Hepatocyte (in vitro differentiated cells): ENCODE measurements around the gene HEBP1. TPM values are rescaled to one million over a fixed set of nuclear protein-coding genes. Genes with fewer than 3 reads are reported as not detected.

Experiments used
- DNase-seq: peaks from one replicate; pipeline ENCODE4 v3.0.0-alpha.2; 2016; ENCODE audit warnings: low spot score
- H2AFZ ChIP-seq: fragments of 200-600 bp; sonication (generic); 2 replicates; pipeline ENCODE4 v1.6.0; 2016; ENCODE audit warnings: antibody characterized with exemption, mild to moderate bottlenecking
- H3K27ac ChIP-seq: fragments of 200-600 bp; sonication (generic); 2 replicates; pipeline ENCODE4 v1.5.1; 2016; ENCODE audit warnings: mild to moderate bottlenecking
- H3K27me3 ChIP-seq: fragments of 200-600 bp; sonication (generic); 2 replicates; pipeline ENCODE4 v1.6.1; 2016
- H3K36me3 ChIP-seq: fragments of 200-600 bp; sonication (generic); replicated peaks from 2 replicates; pipeline ENCODE4 v1.5.1; 2016; ENCODE audit warnings: low read depth; ENCODE audit not compliant: insufficient read depth
- H3K4me1 ChIP-seq: fragments of 200-600 bp; sonication (generic); 2 replicates; pipeline ENCODE4 v1.5.1; 2016; ENCODE audit warnings: mild to moderate bottlenecking, moderate library complexity; ENCODE audit not compliant: insufficient read depth
- H3K4me2 ChIP-seq: fragments of 200-600 bp; sonication (generic); 2 replicates; pipeline ENCODE4 v1.6.0; 2016
- H3K4me3 ChIP-seq: fragments of 200-600 bp; sonication (generic); 2 replicates; pipeline ENCODE4 v1.5.1; 2016; ENCODE audit warnings: mild to moderate bottlenecking
- H3K79me2 ChIP-seq: fragments of 200-600 bp; sonication (generic); 2 replicates; pipeline ENCODE4 v1.6.0; 2017; ENCODE audit warnings: mild to moderate bottlenecking
- H3K9me2 ChIP-seq: fragments of 200-600 bp; sonication (generic); replicated peaks from 2 replicates; pipeline ENCODE4 v1.6.0; 2017; ENCODE audit warnings: mild to moderate bottlenecking; ENCODE audit not compliant: insufficient read depth
- H3K9me3 ChIP-seq: fragments of 200-600 bp; sonication (generic); 2 replicates; pipeline ENCODE4 v1.5.1; 2016; ENCODE audit warnings: low read depth, mild to moderate bottlenecking
- H4K20me1 ChIP-seq: fragments of 200-600 bp; sonication (generic); 2 replicates; pipeline ENCODE4 v1.6.0; 2016; ENCODE audit warnings: mild to moderate bottlenecking; ENCODE audit not compliant: insufficient read depth, poor library complexity, severe bottlenecking
- EZH2 ChIP-seq: fragments of 200-600 bp; sonication (generic); IDR thresholded peaks from 2 replicates; pipeline ENCODE4 v1.6.1; 2016; ENCODE audit warnings: antibody characterized with exemption, mild to moderate bottlenecking, borderline replicate concordance
- EZH2phosphoT487 ChIP-seq: fragments of 200-600 bp; sonication (generic); IDR thresholded peaks from one replicate; pipeline ENCODE4 v1.6.1; 2018; ENCODE audit warnings: antibody characterized with exemption, mild to moderate bottlenecking, low read depth, moderate library complexity; ENCODE audit not compliant: unreplicated experiment, severe bottlenecking
- WGBS: methylation state at CpG from one replicate; pipeline ENCODE4 v1.1.6; 2016; ENCODE audit warnings: low lambda C conversion rate; ENCODE audit errors: missing lambda C conversion rate; 5-methylcytosine and 5-hydroxymethylcytosine counted together
- polyA plus RNA-seq: library from polyadenylated mRNA; unstranded; fragments of >200 nt; fragmentation: Nextera tagmentation; extraction: Ambion mirVana; gene quantifications from 2 replicates; pipeline ENCODE4 v1.2.1, GENCODE V29; 2016
- total RNA-seq: library from RNA; depleted of rRNA; stranded (reverse); fragments of >200 nt; gene quantifications from 2 replicates; pipeline ENCODE4 v1.2.3, GENCODE V29; 2014
- TF ChIP-seq, protein P1 (sequence below): fragments of 200-600 bp; sonication (generic); IDR thresholded peaks from 2 replicates; pipeline ENCODE4 v1.5.1; 2016; ENCODE audit warnings: antibody characterized with exemption, mild to moderate bottlenecking; ENCODE audit not compliant: poor library complexity

Gene HEBP1
- total and polyA plus RNA-seq, 2 experiments from 2014 or later, result 30.1 to 89.5 TPM

DNA sequence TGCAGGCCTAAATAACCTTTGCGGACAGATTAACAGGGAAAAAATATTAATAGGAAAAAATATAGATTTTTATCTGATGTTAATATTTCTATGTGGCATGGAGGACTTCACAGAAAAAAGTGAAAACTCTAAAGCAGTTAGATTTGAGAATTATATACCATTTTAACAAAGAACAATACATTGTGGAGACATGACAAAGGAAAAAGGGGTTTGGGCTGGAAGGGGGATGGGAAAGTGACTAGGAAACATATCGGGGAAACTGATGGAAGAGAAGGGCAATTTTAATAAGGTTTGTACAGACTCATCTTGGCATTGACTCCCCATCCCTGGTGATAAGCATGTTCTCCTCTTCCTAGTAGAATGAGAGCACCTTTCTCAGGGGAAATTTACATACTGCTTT, 27.0 kb downstream of the HEBP1 start:
- H3K36me3 ChIP-seq, result peaks cover 4% of the 10 kb centered on the region
- 95% methylated on average over 2 of the region's 2 CpGs for WGBS
- DNase-seq, result no peak

DNA sequence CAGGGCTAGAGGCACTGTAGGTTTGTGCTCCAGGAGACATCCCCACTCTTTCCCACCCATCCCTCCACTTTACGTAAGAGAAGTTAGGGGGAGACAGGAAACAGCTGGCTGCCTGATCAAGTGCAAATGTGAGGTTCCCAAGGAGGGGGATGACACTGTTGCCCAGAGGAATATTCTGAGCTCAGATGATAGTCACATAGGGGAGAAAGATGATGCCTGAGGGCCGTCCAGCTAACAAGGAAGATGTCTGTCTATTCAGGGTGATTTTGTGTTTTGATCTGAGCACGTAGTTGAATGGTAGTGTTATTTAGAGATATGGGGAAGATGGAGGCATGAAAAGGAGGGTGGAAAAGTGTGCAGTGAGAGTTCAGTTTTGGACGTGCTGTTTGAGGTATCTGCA, 34.2 kb downstream of the HEBP1 start:
- Histone ChIP-seq H2AFZ (no peak overlapping the region), H3K27me3 (no peaks in the 10 kb centered on the region), H3K4me3 (no peak overlapping the region), H3K9me3 (no peaks in the 10 kb centered on the region), H3K27ac (no peak overlapping the region), H3K4me1 (no peaks in the 10 kb centered on the region), H3K36me3 (no peaks in the 10 kb centered on the region), H3K79me2 (no peaks in the 10 kb centered on the region), H3K4me2 (no peak overlapping the region), H4K20me1 (no peaks in the 10 kb centered on the region), H3K9me2 (no peaks in the 10 kb centered on the region)
- 87% methylated on average over 4 of the region's 4 CpGs for WGBS
- DNase-seq, result no peak
- TF ChIP-seq EZH2phosphoT487 (no peak), EZH2 (no peak)
- TF ChIP-seq, protein P1, sequence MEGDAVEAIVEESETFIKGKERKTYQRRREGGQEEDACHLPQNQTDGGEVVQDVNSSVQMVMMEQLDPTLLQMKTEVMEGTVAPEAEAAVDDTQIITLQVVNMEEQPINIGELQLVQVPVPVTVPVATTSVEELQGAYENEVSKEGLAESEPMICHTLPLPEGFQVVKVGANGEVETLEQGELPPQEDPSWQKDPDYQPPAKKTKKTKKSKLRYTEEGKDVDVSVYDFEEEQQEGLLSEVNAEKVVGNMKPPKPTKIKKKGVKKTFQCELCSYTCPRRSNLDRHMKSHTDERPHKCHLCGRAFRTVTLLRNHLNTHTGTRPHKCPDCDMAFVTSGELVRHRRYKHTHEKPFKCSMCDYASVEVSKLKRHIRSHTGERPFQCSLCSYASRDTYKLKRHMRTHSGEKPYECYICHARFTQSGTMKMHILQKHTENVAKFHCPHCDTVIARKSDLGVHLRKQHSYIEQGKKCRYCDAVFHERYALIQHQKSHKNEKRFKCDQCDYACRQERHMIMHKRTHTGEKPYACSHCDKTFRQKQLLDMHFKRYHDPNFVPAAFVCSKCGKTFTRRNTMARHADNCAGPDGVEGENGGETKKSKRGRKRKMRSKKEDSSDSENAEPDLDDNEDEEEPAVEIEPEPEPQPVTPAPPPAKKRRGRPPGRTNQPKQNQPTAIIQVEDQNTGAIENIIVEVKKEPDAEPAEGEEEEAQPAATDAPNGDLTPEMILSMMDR, result no peak

More for the DNA sequence above, 27.0 kb downstream of the HEBP1 start:
- Histone ChIP-seq H3K27ac (no peak overlapping the region), H2AFZ (no peak overlapping the region), H3K27me3 (no peaks in the 10 kb centered on the region), H3K4me3 (no peak overlapping the region), H3K4me1 (no peaks in the 10 kb centered on the region), H3K9me3 (peaks cover 4% of the 10 kb centered on the region), H4K20me1 (no peaks in the 10 kb centered on the region), H3K4me2 (no peak overlapping the region), H3K9me2 (no peaks in the 10 kb centered on the region), H3K79me2 (no peaks in the 10 kb centered on the region)
- TF ChIP-seq EZH2 (no peak), EZH2phosphoT487 (no peak)
- TF ChIP-seq, protein P1, result no peak

DNA sequence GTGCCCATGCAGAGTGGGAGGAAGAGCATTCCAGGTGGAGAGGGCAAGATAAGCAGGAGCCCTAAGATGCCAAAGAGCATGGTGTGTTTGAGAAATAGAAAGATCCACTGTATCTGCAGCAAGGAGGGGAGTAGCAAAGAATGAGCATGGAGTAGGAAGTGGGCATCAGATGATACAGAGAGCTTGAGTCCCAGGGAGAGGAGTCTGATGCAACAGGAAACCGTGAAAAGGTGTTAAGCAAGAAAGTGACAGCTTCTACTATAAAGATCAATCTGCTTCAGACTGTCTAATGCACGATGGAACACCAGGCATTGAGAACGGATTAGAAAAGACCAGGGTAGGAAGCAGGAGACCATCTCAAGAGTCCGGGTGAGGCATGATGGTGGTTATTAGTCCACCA, 35.8 kb downstream of the HEBP1 start:
- 93% methylated on average over 4 of the region's 4 CpGs for WGBS
- no peak overlapping the region for H3K4me3 ChIP-seq
- H3K4me2 ChIP-seq, result no peak overlapping the region

More for the DNA sequence above, 35.8 kb downstream of the HEBP1 start:
- H2AFZ ChIP-seq, result no peak overlapping the region
- no peaks in the 10 kb centered on the region for H3K9me3 ChIP-seq
- DNase-seq, result no peak
- no peaks in the 10 kb centered on the region for H3K4me1 ChIP-seq
- no peaks in the 10 kb centered on the region for H3K27me3 ChIP-seq
- TF ChIP-seq EZH2 (no peak), EZH2phosphoT487 (no peak)
- TF ChIP-seq, protein P1, result no peak
- H4K20me1 ChIP-seq, result no peaks in the 10 kb centered on the region
- no peak overlapping the region for H3K27ac ChIP-seq
- H3K79me2 ChIP-seq, result no peaks in the 10 kb centered on the region
- no peaks in the 10 kb centered on the region for H3K9me2 ChIP-seq
- H3K36me3 ChIP-seq, result no peaks in the 10 kb centered on the region
